Natural killer cell treated with Interleukin-12 subunit alpha and Interleukin-12 subunit beta and Interleukin-15 and Interleukin-18, amount 100 ng/mL, for 72 hours (primary cell): ENCODE measurements around the gene KCNMA1. TPM values are rescaled to one million over a fixed set of nuclear protein-coding genes. Genes with fewer than 3 reads are reported as not detected.

Experiments used
- ATAC-seq, 2 donors: fragments of 150-1000 bp; cut with Tn5 transposase in 1 of 2; sonication (Bioruptor Pico), chemical (Tn5 transposase) in 1 of 2; 2 replicates each; pipeline ENCODE4 v1.10.0; 2021
- DNase-seq: peaks from one replicate; pipeline ENCODE4 v3.0.0; 2022; ENCODE audit warnings: low spot score
- H3K27ac Mint-ChIP-seq, 2 donors: 1 replicate in 1 of 2; 2 replicates in 1 of 2; pipeline ENCODE4 v1.8.0; 2022; ENCODE audit warnings: mixed read lengths in 2 of 2, mild to moderate bottlenecking in 1 of 2, moderate library complexity in 1 of 2
- H3K27me3 Mint-ChIP-seq, 2 donors: 1 replicate in 1 of 2; 2 replicates in 1 of 2; pipeline ENCODE4 v1.8.0; 2022; ENCODE audit warnings: mixed read lengths in 2 of 2
- H3K36me3 Mint-ChIP-seq: one replicate; pipeline ENCODE4 v1.8.0; 2022; ENCODE audit warnings: mixed read lengths
- H3K4me1 Mint-ChIP-seq, 2 donors: 1 replicate in 1 of 2; 2 replicates in 1 of 2; pipeline ENCODE4 v1.8.0; 2022; ENCODE audit warnings: low read depth in 2 of 2, mixed read lengths in 2 of 2, mild to moderate bottlenecking in 1 of 2
- H3K4me3 Mint-ChIP-seq: one replicate; pipeline ENCODE4 v1.8.0; 2022; ENCODE audit warnings: mixed read lengths
- H3K9me3 Mint-ChIP-seq: 2 replicates; pipeline ENCODE4 v1.8.0; 2022; ENCODE audit warnings: mixed read lengths
- total RNA-seq, 2 donors: library from RNA; stranded (reverse); gene quantifications; one replicate each; pipeline ENCODE4 v1.2.3, GENCODE V29; 2022

The KCNMA1 gene
- total RNA-seq, 2 donors from 2014 or later, result 2.8 TPM; not detected in 1

- Mint-ChIP-seq H3K27me3 (peaks cover 14 to 32% of the 10 kb centered on the region in 2 donors), H3K9me3 (no peaks in the 10 kb centered on the region), H3K27ac (no peak overlapping the region), H3K4me3 (no peak overlapping the region), H3K36me3 (no peaks in the 10 kb centered on the region), H3K4me1 (peaks cover 6 to 7% of the 10 kb centered on the region in 2 donors)
- DNase-seq, result no peak
- ATAC-seq, result no peak
Measured at GRCh38 chr10:77286531-77287508, 350.8 kb downstream of the KCNMA1 start.

- DNase-seq (no peak), ATAC-seq (no peak)
- Mint-ChIP-seq H3K27ac (no peak overlapping the region), H3K4me3 (no peak overlapping the region), H3K27me3 (peaks cover 19 to 34% of the 10 kb centered on the region in 2 donors), H3K36me3 (no peaks in the 10 kb centered on the region), H3K4me1 (peaks cover 14 to 15% of the 10 kb centered on the region in 2 donors), H3K9me3 (no peaks in the 10 kb centered on the region)
Measured at GRCh38 chr10:77285529-77286182, 352.0 kb downstream of the KCNMA1 start.

GRCh38 chr10:77284797-77285196 is 352.8 kb downstream of the KCNMA1 start:
- H3K9me3 Mint-ChIP-seq, result no peaks in the 10 kb centered on the region
- DNase-seq (no peak), ATAC-seq (no peak)
- peaks cover 19 to 34% of the 10 kb centered on the region in 2 donors for H3K27me3 Mint-ChIP-seq
- peaks cover 15 to 16% of the 10 kb centered on the region in 2 donors for H3K4me1 Mint-ChIP-seq
- no peak overlapping the region for H3K27ac Mint-ChIP-seq
- peaks cover 4% of the 10 kb centered on the region for H3K36me3 Mint-ChIP-seq
- H3K4me3 Mint-ChIP-seq, result no peak overlapping the region

GRCh38 chr10:77283326-77283725 is 354.3 kb downstream of the KCNMA1 start:
- Mint-ChIP-seq H3K27ac (no peak overlapping the region), H3K4me3 (no peak overlapping the region), H3K36me3 (peaks cover 11% of the 10 kb centered on the region), H3K27me3 (peaks cover 21 to 34% of the 10 kb centered on the region in 2 donors), H3K9me3 (no peaks in the 10 kb centered on the region), H3K4me1 (peaks cover 20 to 21% of the 10 kb centered on the region in 2 donors)
- no peak for DNase-seq
- no peak for ATAC-seq

GRCh38 chr10:77282163-77282562 is 355.4 kb downstream of the KCNMA1 start:
- Mint-ChIP-seq H3K27ac (no peak overlapping the region), H3K4me3 (no peak overlapping the region), H3K9me3 (no peaks in the 10 kb centered on the region), H3K27me3 (peaks cover 25 to 31% of the 10 kb centered on the region in 2 donors), H3K36me3 (peaks cover 11% of the 10 kb centered on the region), H3K4me1 (peaks cover 20 to 21% of the 10 kb centered on the region in 2 donors)
- no peak for ATAC-seq
- DNase-seq, result no peak

- no peak overlapping the region for H3K4me3 Mint-ChIP-seq
- H3K9me3 Mint-ChIP-seq, result no peaks in the 10 kb centered on the region
- H3K27ac Mint-ChIP-seq, result no peak overlapping the region
- DNase-seq (no peak), ATAC-seq (no peak)
- peaks cover 20 to 21% of the 10 kb centered on the region in 2 donors for H3K4me1 Mint-ChIP-seq
- H3K27me3 Mint-ChIP-seq, result peaks cover 23 to 27% of the 10 kb centered on the region in 2 donors
- peaks cover 11% of the 10 kb centered on the region for H3K36me3 Mint-ChIP-seq
Measured at GRCh38 chr10:77281719-77282118, 355.9 kb downstream of the KCNMA1 start.

- Mint-ChIP-seq H3K4me3 (no peak overlapping the region), H3K4me1 (peaks cover 20 to 21% of the 10 kb centered on the region in 2 donors), H3K27me3 (peaks cover 24 to 26% of the 10 kb centered on the region in 2 donors), H3K9me3 (no peaks in the 10 kb centered on the region), H3K36me3 (peaks cover 11% of the 10 kb centered on the region), H3K27ac (no peak overlapping the region)
- DNase-seq, result no peak
- peak in 1 of 2 donors; percentile 60 for ATAC-seq
Measured at GRCh38 chr10:77279207-77279606, 358.4 kb downstream of the KCNMA1 start.

- no peak overlapping the region for H3K4me3 Mint-ChIP-seq
- H3K36me3 Mint-ChIP-seq, result peaks cover 4% of the 10 kb centered on the region
- DNase-seq (no peak), ATAC-seq (no peak)
- no peak overlapping the region for H3K27ac Mint-ChIP-seq
- no peaks in the 10 kb centered on the region for H3K9me3 Mint-ChIP-seq
- H3K4me1 Mint-ChIP-seq, result peaks cover 5 to 10% of the 10 kb centered on the region in 2 donors
- peaks cover 11 to 18% of the 10 kb centered on the region in 2 donors for H3K27me3 Mint-ChIP-seq
Measured at GRCh38 chr10:77274046-77274795, 363.4 kb downstream of the KCNMA1 start.

- no peaks in the 10 kb centered on the region for H3K36me3 Mint-ChIP-seq
- peaks cover 16 to 24% of the 10 kb centered on the region in 2 donors for H3K4me1 Mint-ChIP-seq
- DNase-seq (no peak), ATAC-seq (no peak)
- no peak overlapping the region for H3K4me3 Mint-ChIP-seq
- no peaks in the 10 kb centered on the region for H3K9me3 Mint-ChIP-seq
- H3K27me3 Mint-ChIP-seq, result peaks cover 7 to 9% of the 10 kb centered on the region in 2 donors
- no peak overlapping the region for H3K27ac Mint-ChIP-seq
Measured at GRCh38 chr10:77269163-77269562, 368.4 kb downstream of the KCNMA1 start.

- Mint-ChIP-seq H3K4me3 (no peak overlapping the region), H3K27ac (no peak overlapping the region), H3K4me1 (peaks cover 21 to 29% of the 10 kb centered on the region in 2 donors), H3K9me3 (no peaks in the 10 kb centered on the region), H3K36me3 (no peaks in the 10 kb centered on the region), H3K27me3 (peaks cover 6 to 7% of the 10 kb centered on the region in 2 donors)
- DNase-seq (no peak), ATAC-seq (no peak)
Measured at GRCh38 chr10:77268721-77269120, 368.9 kb downstream of the KCNMA1 start.

GRCh38 chr10:77267703-77268675 is 369.6 kb downstream of the KCNMA1 start:
- Mint-ChIP-seq H3K9me3 (no peaks in the 10 kb centered on the region), H3K27me3 (peaks cover 0 to 7% of the 10 kb centered on the region in 2 donors), H3K27ac (no peak overlapping the region), H3K4me3 (no peak overlapping the region), H3K4me1 (peaks cover 28 to 36% of the 10 kb centered on the region in 2 donors), H3K36me3 (no peaks in the 10 kb centered on the region)
- ATAC-seq, result no peak
- DNase-seq, result no peak

GRCh38 chr10:77266242-77266641 is 371.4 kb downstream of the KCNMA1 start:
- Mint-ChIP-seq H3K4me1 (peaks cover 40 to 45% of the 10 kb centered on the region in 2 donors), H3K4me3 (no peak overlapping the region), H3K27ac (no peak overlapping the region), H3K36me3 (no peaks in the 10 kb centered on the region), H3K9me3 (no peaks in the 10 kb centered on the region), H3K27me3 (peaks cover 0 to 2% of the 10 kb centered on the region in 2 donors)
- ATAC-seq (no peak), DNase-seq (no peak)
